GM12875 (cell line): ENCODE results near the gene BCAS1.

Source experiments
- H3K4me3 ChIP-seq: one replicate; pipeline ENCODE4 v1.5.1; 2011; ENCODE audit warnings: low read depth, low read length, control low read depth
- CTCF ChIP-seq: IDR thresholded peaks from 2 replicates; pipeline ENCODE4 v1.5.1; 2011; ENCODE audit warnings: low read depth, mild to moderate bottlenecking, control low read depth, inconsistent platforms, low read length, moderate library complexity, borderline replicate concordance; ENCODE audit not compliant: insufficient read depth

BCAS1 gene

GRCh38 chr20:54062812-54063280, 7.5 kb downstream of the BCAS1 start:
- peak; percentile 47 for TF ChIP-seq CTCF

GRCh38 chr20:54061101-54061881, 9.1 kb downstream of the BCAS1 start:
- TF ChIP-seq CTCF: no peak
- no peak overlapping the region for H3K4me3 ChIP-seq

More at GRCh38 chr20:54062812-54063280, 7.5 kb downstream of the BCAS1 start:
- H3K4me3 ChIP-seq: no peak overlapping the region

- TF ChIP-seq CTCF: no peak
These were observed 10.6 kb downstream of the BCAS1 start for GRCh38 chr20:54059691-54060364.

GRCh38 chr20:54058420-54059139, 11.8 kb downstream of the BCAS1 start:
- no peak for TF ChIP-seq CTCF
- no peak overlapping the region for H3K4me3 ChIP-seq

More at GRCh38 chr20:54059691-54060364, 10.6 kb downstream of the BCAS1 start:
- H3K4me3 ChIP-seq: no peak overlapping the region

GRCh38 chr20:54056762-54057639, 13.4 kb downstream of the BCAS1 start:
- no peak for TF ChIP-seq CTCF
- H3K4me3 ChIP-seq: no peak overlapping the region

GRCh38 chr20:54054516-54054915, 15.9 kb downstream of the BCAS1 start:
- H3K4me3 ChIP-seq: no peak overlapping the region
- TF ChIP-seq CTCF: no peak
